HepG2 (cell line): Measurements from ENCODE around the gene CUL4B.

Source experiments
- CHD2 ChIP-seq: IDR thresholded peaks from 2 replicates; pipeline ENCODE4 v1.6.1; 2011; ENCODE audit warnings: low read depth, low read length, improper control_type of control experiment
- EP300 ChIP-seq, 3 experiments: sonication (generic) in 1 of 3; formaldehyde crosslinking in 1 of 3; IDR thresholded peaks; 2 replicates each; pipeline versions ENCODE4 v1.5.1 to v1.6.1; 2011 to 2020; ENCODE audit warnings: low read depth in 2 of 3, low read length in 2 of 3, borderline replicate concordance in 1 of 3, improper control_type of control experiment in 1 of 3, mild to moderate bottlenecking in 1 of 3, missing genetic modification reagents in 1 of 3, moderate library complexity in 1 of 3
- HOXA5 ChIP-seq: sonication (generic); formaldehyde crosslinking; IDR thresholded peaks from 2 replicates; pipeline ENCODE4 v1.4.0; 2020; ENCODE audit warnings: missing genetic modification reagents
- MYNN ChIP-seq: sonication (generic); formaldehyde crosslinking; IDR thresholded peaks from 2 replicates; pipeline ENCODE4 v1.4.0; 2020; ENCODE audit warnings: mild to moderate bottlenecking, low read depth, missing genetic modification reagents
- SIN3A ChIP-seq: IDR thresholded peaks from 2 replicates; pipeline ENCODE4 v1.6.1; 2011; ENCODE audit warnings: low read depth, mild to moderate bottlenecking, control low read depth, low read length, borderline replicate concordance
- SP1 ChIP-seq, 2 experiments: fragments of 450-650 bp in 1 of 2; sonication (generic) in 1 of 2; formaldehyde crosslinking in 1 of 2; IDR thresholded peaks; 2 replicates each; pipeline versions ENCODE4 v1.4.0 to v1.6.1; 2016 to 2020; ENCODE audit warnings: missing genetic modification reagents in 1 of 2
- TAF1 ChIP-seq: sonication (generic); formaldehyde crosslinking; IDR thresholded peaks from 2 replicates; pipeline ENCODE4 v1.4.0; 2020; ENCODE audit warnings: missing genetic modification reagents
- TOE1 ChIP-seq: sonication (generic); formaldehyde crosslinking; IDR thresholded peaks from 2 replicates; pipeline ENCODE4 v1.4.0; 2020; ENCODE audit warnings: mild to moderate bottlenecking, missing genetic modification reagents
- ZBTB1 ChIP-seq: sonication (generic); formaldehyde crosslinking; IDR thresholded peaks from 2 replicates; pipeline ENCODE4 v1.4.0; 2020; ENCODE audit warnings: missing genetic modification reagents, borderline replicate concordance
- ZNF256 ChIP-seq: sonication (generic); formaldehyde crosslinking; conservative IDR thresholded peaks from 2 replicates; pipeline ENCODE4 v1.4.0; 2020; ENCODE audit warnings: missing genetic modification reagents
- TF ChIP-seq, protein P1 (sequence below), 2 experiments: IDR thresholded peaks; 2 replicates each; pipeline ENCODE4 v1.6.1; 2011 to 2012; ENCODE audit warnings: low read length in 2 of 2, borderline replicate concordance in 1 of 2, low read depth in 1 of 2, mild to moderate bottlenecking in 1 of 2, moderate library complexity in 1 of 2
- TF ChIP-seq, protein P2 (sequence below): sonication (generic); formaldehyde crosslinking; IDR thresholded peaks from 2 replicates; pipeline ENCODE4 v1.8.1; 2022; ENCODE audit warnings: mild to moderate bottlenecking, missing genetic modification reagents
- TF ChIP-seq, protein P3 (sequence below): sonication (generic); formaldehyde crosslinking; IDR thresholded peaks from 2 replicates; pipeline ENCODE4 v1.5.0; 2020; ENCODE audit warnings: mild to moderate bottlenecking, missing genetic modification reagents, moderate library complexity

DNA sequence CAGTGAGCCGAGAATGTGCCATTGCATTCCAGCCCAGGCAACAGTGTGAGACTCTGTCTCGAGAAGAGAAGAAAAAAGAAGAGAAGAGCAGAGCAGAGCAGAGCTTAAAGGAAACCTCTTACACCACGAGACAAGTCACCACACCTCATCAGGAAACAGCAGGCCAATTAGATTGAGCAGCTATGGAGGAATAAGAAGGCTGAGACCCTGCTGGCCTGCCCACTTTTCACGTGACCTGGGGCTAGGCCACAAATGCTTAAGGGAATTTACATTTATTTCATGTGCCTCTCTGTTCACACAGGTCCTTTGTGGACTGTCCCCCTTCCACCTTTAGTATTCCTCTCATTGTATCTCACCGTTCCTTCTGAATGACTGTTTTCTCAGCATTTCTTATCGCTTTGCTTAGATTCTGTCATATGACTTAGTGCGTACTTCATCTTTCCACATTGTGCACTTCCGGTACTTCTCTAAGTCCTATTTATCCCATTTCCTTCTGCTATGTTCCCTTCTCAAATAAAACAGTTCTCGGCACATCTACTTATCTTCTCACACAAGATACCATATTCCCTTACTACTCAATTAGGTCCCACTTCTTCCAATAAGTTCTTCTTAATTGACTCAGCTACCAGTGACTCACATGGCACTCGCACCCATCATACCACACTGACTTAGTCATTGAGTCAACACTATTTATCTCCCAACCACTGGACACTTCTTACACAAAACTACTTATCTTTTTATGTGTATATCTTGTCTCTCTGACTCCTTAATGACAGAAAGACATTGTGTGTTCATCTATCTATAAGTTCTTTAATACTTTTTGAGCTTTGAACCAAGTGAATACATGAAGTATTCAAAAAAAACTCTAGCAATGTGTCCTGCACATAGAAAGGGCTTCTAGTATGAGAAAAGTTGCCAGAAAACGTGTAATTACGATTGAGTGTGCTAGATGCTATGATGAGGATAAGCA, 11.0 kb downstream of the CUL4B start:
- TF ChIP-seq EP300 (IDR thresholded peaks at IDR 0.05; ENCODE audit: low read depth in 2 of 2, low read length in 2 of 2) (no peak), EP300 (CRISPR knock-in tag; IDR thresholded peaks at IDR 0.05; ENCODE audit: borderline replicate concordance) (no peak), SP1 (IDR thresholded peaks at IDR 0.05) (no peak), SP1 (CRISPR knock-in tag; IDR thresholded peaks at IDR 0.05) (no peak), HOXA5 (CRISPR knock-in tag) (no peak), TAF1 (CRISPR knock-in tag) (no peak), ZNF256 (CRISPR knock-in tag) (no peak), MYNN (CRISPR knock-in tag) (no peak), CHD2 (no peak), ZBTB1 (CRISPR knock-in tag) (no peak), TOE1 (CRISPR knock-in tag) (no peak), SIN3A (no peak)
- TF ChIP-seq, protein P1, sequence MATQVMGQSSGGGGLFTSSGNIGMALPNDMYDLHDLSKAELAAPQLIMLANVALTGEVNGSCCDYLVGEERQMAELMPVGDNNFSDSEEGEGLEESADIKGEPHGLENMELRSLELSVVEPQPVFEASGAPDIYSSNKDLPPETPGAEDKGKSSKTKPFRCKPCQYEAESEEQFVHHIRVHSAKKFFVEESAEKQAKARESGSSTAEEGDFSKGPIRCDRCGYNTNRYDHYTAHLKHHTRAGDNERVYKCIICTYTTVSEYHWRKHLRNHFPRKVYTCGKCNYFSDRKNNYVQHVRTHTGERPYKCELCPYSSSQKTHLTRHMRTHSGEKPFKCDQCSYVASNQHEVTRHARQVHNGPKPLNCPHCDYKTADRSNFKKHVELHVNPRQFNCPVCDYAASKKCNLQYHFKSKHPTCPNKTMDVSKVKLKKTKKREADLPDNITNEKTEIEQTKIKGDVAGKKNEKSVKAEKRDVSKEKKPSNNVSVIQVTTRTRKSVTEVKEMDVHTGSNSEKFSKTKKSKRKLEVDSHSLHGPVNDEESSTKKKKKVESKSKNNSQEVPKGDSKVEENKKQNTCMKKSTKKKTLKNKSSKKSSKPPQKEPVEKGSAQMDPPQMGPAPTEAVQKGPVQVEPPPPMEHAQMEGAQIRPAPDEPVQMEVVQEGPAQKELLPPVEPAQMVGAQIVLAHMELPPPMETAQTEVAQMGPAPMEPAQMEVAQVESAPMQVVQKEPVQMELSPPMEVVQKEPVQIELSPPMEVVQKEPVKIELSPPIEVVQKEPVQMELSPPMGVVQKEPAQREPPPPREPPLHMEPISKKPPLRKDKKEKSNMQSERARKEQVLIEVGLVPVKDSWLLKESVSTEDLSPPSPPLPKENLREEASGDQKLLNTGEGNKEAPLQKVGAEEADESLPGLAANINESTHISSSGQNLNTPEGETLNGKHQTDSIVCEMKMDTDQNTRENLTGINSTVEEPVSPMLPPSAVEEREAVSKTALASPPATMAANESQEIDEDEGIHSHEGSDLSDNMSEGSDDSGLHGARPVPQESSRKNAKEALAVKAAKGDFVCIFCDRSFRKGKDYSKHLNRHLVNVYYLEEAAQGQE (IDR thresholded peaks at IDR 0.05; ENCODE audit: borderline replicate concordance in 1 of 2, low read depth in 1 of 2, low read length in 2 of 2): no peak
- TF ChIP-seq, protein P2, sequence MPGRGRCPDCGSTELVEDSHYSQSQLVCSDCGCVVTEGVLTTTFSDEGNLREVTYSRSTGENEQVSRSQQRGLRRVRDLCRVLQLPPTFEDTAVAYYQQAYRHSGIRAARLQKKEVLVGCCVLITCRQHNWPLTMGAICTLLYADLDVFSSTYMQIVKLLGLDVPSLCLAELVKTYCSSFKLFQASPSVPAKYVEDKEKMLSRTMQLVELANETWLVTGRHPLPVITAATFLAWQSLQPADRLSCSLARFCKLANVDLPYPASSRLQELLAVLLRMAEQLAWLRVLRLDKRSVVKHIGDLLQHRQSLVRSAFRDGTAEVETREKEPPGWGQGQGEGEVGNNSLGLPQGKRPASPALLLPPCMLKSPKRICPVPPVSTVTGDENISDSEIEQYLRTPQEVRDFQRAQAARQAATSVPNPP: no peak
- TF ChIP-seq, protein P3, sequence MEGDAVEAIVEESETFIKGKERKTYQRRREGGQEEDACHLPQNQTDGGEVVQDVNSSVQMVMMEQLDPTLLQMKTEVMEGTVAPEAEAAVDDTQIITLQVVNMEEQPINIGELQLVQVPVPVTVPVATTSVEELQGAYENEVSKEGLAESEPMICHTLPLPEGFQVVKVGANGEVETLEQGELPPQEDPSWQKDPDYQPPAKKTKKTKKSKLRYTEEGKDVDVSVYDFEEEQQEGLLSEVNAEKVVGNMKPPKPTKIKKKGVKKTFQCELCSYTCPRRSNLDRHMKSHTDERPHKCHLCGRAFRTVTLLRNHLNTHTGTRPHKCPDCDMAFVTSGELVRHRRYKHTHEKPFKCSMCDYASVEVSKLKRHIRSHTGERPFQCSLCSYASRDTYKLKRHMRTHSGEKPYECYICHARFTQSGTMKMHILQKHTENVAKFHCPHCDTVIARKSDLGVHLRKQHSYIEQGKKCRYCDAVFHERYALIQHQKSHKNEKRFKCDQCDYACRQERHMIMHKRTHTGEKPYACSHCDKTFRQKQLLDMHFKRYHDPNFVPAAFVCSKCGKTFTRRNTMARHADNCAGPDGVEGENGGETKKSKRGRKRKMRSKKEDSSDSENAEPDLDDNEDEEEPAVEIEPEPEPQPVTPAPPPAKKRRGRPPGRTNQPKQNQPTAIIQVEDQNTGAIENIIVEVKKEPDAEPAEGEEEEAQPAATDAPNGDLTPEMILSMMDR: no peak
